GM23248 (cell line): ENCODE results near the gene ZNF133. TPM values are rescaled to one million over a fixed set of nuclear protein-coding genes. Genes with fewer than 3 reads are reported as not detected.
A peak's percentile ranks its signal among the peaks of the same experiment; 100 is the strongest.

Experiments
- DNase-seq: peaks from one replicate; pipeline ENCODE4 v3.0.0-alpha.2; 2015
- H2AFZ ChIP-seq: fragments of 200-600 bp; sonication (generic); 2 replicates; pipeline ENCODE4 v1.6.1; 2016; ENCODE audit warnings: antibody characterized with exemption
- H3F3A ChIP-seq: fragments of 200-600 bp; sonication (generic); 2 replicates; pipeline ENCODE4 v1.6.1; 2016; ENCODE audit warnings: mild to moderate bottlenecking, antibody characterized with exemption, mixed run types; ENCODE audit not compliant: insufficient read depth
- H3K27ac ChIP-seq: fragments of 200-600 bp; sonication (generic); 2 replicates; pipeline ENCODE4 v1.5.1; 2016; ENCODE audit warnings: mild to moderate bottlenecking
- H3K27me3 ChIP-seq: fragments of 200-600 bp; sonication (generic); replicated peaks from 2 replicates; pipeline ENCODE4 v1.6.1; 2016; ENCODE audit warnings: mild to moderate bottlenecking; ENCODE audit not compliant: insufficient read depth
- H3K36me3 ChIP-seq: fragments of 200-600 bp; sonication (generic); 2 replicates; pipeline ENCODE4 v1.6.1; 2016; ENCODE audit warnings: low read depth, mild to moderate bottlenecking
- H3K4me1 ChIP-seq: fragments of 200-600 bp; sonication (generic); 2 replicates; pipeline ENCODE4 v1.6.1; 2016; ENCODE audit warnings: mild to moderate bottlenecking; ENCODE audit not compliant: insufficient read depth
- H3K4me2 ChIP-seq: fragments of 200-600 bp; sonication (generic); one replicate; pipeline ENCODE4 v1.6.1; 2016; ENCODE audit warnings: mild to moderate bottlenecking; ENCODE audit not compliant: unreplicated experiment
- H3K4me3 ChIP-seq: fragments of 200-600 bp; sonication (generic); 2 replicates; pipeline ENCODE4 v1.5.1; 2016; ENCODE audit warnings: mild to moderate bottlenecking
- H3K79me2 ChIP-seq: fragments of 200-600 bp; sonication (generic); 2 replicates; pipeline ENCODE4 v1.6.1; 2016; ENCODE audit warnings: mild to moderate bottlenecking; ENCODE audit not compliant: insufficient read depth
- H3K9ac ChIP-seq: fragments of 200-600 bp; sonication (generic); 2 replicates; pipeline ENCODE4 v1.6.1; 2016; ENCODE audit warnings: mild to moderate bottlenecking
- H3K9me2 ChIP-seq: fragments of 200-600 bp; sonication (generic); 2 replicates; pipeline ENCODE4 v1.6.1; 2016; ENCODE audit warnings: mixed run types, mild to moderate bottlenecking, moderate library complexity; ENCODE audit not compliant: insufficient read depth
- H3K9me3 ChIP-seq: fragments of 200-600 bp; sonication (generic); one replicate; pipeline ENCODE4 v1.6.1; 2017; ENCODE audit warnings: low read depth
- H4K20me1 ChIP-seq: fragments of 200-600 bp; sonication (generic); 2 replicates; pipeline ENCODE4 v1.6.0; 2016; ENCODE audit not compliant: insufficient read depth
- EZH2 ChIP-seq: fragments of 200-600 bp; sonication (generic); IDR thresholded peaks from 2 replicates; pipeline ENCODE4 v1.6.1; 2018; ENCODE audit warnings: antibody characterized with exemption, mild to moderate bottlenecking; ENCODE audit not compliant: insufficient read depth, poor library complexity, severe bottlenecking
- EZH2phosphoT487 ChIP-seq: fragments of 200-600 bp; sonication (generic); IDR thresholded peaks from 2 replicates; pipeline ENCODE4 v1.6.1; 2018; ENCODE audit warnings: antibody characterized with exemption, moderate library complexity, mild to moderate bottlenecking, low read depth; ENCODE audit not compliant: insufficient read depth
- WGBS, 2 experiments: methylation state at CpG; one replicate each; pipeline ENCODE4 v1.1.6; 2015 to 2017; ENCODE audit warnings: low lambda C conversion rate in 2 of 2, low coverage in 1 of 2; ENCODE audit errors: missing lambda C conversion rate in 2 of 2; 5-methylcytosine and 5-hydroxymethylcytosine counted together
- in situ Hi-C: fragments of 300-500 bp; cut with MboI; formaldehyde crosslinking; loops from 2 replicates; pipeline ENCODE4 v1.15.0; 2020
- polyA plus RNA-seq: library from polyadenylated mRNA; unstranded; fragments of >200 nt; fragmentation: Nextera tagmentation; extraction: Ambion mirVana; gene quantifications from 2 replicates; pipeline ENCODE4 v1.2.1, GENCODE V29; 2016
- total RNA-seq: library from RNA; depleted of rRNA; stranded (reverse); fragments of >200 nt; shearing (Covaris generic); gene quantifications from 2 replicates; pipeline ENCODE4 v1.2.3, GENCODE V29; 2014

The ZNF133 gene
- total and polyA plus RNA-seq, 2 experiments from 2014 or later, result 11.3 to 17.9 TPM

DNA sequence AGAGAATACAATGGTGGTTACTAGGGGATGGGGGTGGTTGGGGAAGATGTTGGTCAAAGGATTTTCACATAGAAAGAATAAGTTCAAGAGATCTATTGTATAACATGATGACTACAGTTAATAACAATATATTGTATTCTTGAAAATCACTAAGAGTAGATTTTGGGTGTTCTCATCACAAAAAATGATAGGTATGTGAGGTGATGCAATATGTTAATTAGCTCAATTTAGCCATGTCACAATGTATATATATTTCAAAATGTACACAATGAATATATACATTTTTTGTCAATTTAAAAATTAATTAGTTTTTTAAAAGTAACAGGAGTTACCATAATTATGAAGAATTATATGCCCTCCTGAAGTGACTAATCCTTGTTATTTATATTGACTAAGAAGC, 22.3 kb downstream of the ZNF133 start:
- Histone ChIP-seq H3K79me2 (peaks cover 23% of the 10 kb centered on the region; the same call in 1 of the 2 replicates), H3K4me3 (no peak overlapping the region), H3F3A (peaks cover 21% of the 10 kb centered on the region), H3K27me3 (no peaks in the 10 kb centered on the region), H3K4me2 (no peak overlapping the region), H3K9me3 (no peaks in the 10 kb centered on the region), H3K9me2 (no peaks in the 10 kb centered on the region), H4K20me1 (no peaks in the 10 kb centered on the region), H3K36me3 (peaks cover 15% of the 10 kb centered on the region), H2AFZ (no peak overlapping the region), H3K4me1 (peaks cover 18% of the 10 kb centered on the region), H3K27ac (no peak overlapping the region), H3K9ac (no peak overlapping the region)
- in situ Hi-C loops, result no loop called here
- DNase-seq, result no peak
- TF ChIP-seq EZH2 (no peak), EZH2phosphoT487 (no peak)

- DNase-seq, result no peak
- peaks cover 21% of the 10 kb centered on the region for H3F3A ChIP-seq
Observed at GRCh38 chr20:18312723-18313122, 24.4 kb downstream of the ZNF133 start.

GRCh38 chr20:18313411-18313810, 25.1 kb downstream of the ZNF133 start:
- Histone ChIP-seq H3K4me3 (no peak overlapping the region), H3K79me2 (peaks cover 20% of the 10 kb centered on the region; the same call in 1 of the 2 replicates), H3F3A (peaks cover 21% of the 10 kb centered on the region), H3K4me1 (peaks cover 18% of the 10 kb centered on the region), H3K9ac (no peak overlapping the region), H3K4me2 (no peak overlapping the region), H3K9me3 (no peaks in the 10 kb centered on the region), H3K9me2 (no peaks in the 10 kb centered on the region), H3K36me3 (peaks cover 15% of the 10 kb centered on the region; the same call in 1 of the 2 replicates), H3K27ac (no peak overlapping the region), H2AFZ (no peak overlapping the region), H3K27me3 (no peaks in the 10 kb centered on the region), H4K20me1 (no peaks in the 10 kb centered on the region)
- no peak for TF ChIP-seq EZH2phosphoT487
- TF ChIP-seq EZH2, result no peak
- in situ Hi-C loops, result no loop called here
- no peak for DNase-seq
- 87 to 92% methylated on average over 1 of the region's 1 CpG for WGBS, 2 experiments

More at GRCh38 chr20:18312723-18313122, 24.4 kb downstream of the ZNF133 start:
- Histone ChIP-seq H3K9ac (no peak overlapping the region), H3K27ac (no peak overlapping the region), H3K27me3 (no peaks in the 10 kb centered on the region), H3K4me1 (peaks cover 18% of the 10 kb centered on the region), H3K79me2 (peaks cover 23% of the 10 kb centered on the region; the same call in 1 of the 2 replicates), H3K36me3 (peaks cover 15% of the 10 kb centered on the region), H3K4me2 (no peak overlapping the region), H4K20me1 (no peaks in the 10 kb centered on the region), H3K9me3 (no peaks in the 10 kb centered on the region), H3K9me2 (no peaks in the 10 kb centered on the region), H2AFZ (no peak overlapping the region), H3K4me3 (no peak overlapping the region)
- TF ChIP-seq EZH2phosphoT487 (no peak), EZH2 (no peak)
- 97 to 100% methylated on average over 9 of the region's 9 CpGs for WGBS, 2 experiments
- in situ Hi-C loops, result no loop called here

DNA sequence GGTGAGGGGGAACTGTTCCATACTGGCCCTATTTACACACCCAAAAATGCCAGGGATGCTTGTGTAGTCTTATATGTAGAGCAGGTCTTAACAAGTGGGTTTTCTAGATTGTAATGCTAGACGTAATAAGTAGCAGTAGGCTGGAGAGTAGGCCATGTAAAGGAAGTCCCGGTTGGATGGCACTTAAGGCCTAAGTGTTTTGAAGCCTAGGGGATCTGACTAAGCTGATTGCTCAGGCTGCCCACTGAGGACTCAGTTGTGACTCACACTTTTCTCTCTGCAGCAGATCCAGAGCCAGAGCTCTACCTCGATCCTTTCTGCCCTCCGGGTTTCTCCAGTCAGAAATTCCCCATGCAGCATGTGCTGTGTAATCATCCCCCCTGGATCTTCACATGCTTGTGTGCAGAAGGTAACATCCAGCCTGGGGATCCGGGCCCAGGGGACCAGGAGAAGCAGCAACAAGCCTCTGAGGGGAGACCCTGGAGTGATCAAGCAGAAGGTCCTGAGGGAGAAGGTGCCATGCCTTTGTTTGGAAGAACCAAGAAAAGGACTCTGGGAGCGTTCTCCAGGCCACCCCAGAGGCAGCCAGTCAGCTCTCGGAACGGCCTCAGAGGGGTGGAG, 26.6 kb downstream of the ZNF133 start:
- DNase-seq, result peak; percentile 90
- Histone ChIP-seq H3F3A (peaks cover 21% of the 10 kb centered on the region), H3K9me2 (no peaks in the 10 kb centered on the region), H3K4me1 (peaks cover 18% of the 10 kb centered on the region), H3K9me3 (no peaks in the 10 kb centered on the region), H3K4me2 (no peak overlapping the region), H3K4me3 (no peak overlapping the region), H3K36me3 (peaks cover 7% of the 10 kb centered on the region; the same call in 1 of the 2 replicates), H3K27ac (peak overlapping the region; percentile 66), H3K9ac (no peak overlapping the region), H4K20me1 (no peaks in the 10 kb centered on the region), H2AFZ (no peak overlapping the region), H3K27me3 (no peaks in the 10 kb centered on the region), H3K79me2 (0 out of 2 replicates have a peak, but pooled peaks cover 14% of the 10 kb centered on the region)
- in situ Hi-C loops, result no loop called here
- TF ChIP-seq EZH2 (no peak), EZH2phosphoT487 (no peak)
- WGBS, 2 experiments, result 61 to 62% methylated on average over 8 of the region's 8 CpGs
